Hematopoietic multipotent progenitor cell treated with erythropoietin and hydrocortisone succinate and interleukin-3 and kit ligand, for 6 days (in vitro differentiated cells): ENCODE data around the gene DDIT4.
A peak's percentile ranks its signal among the peaks of the same experiment; 100 is the strongest.

Experiments
- DNase-seq: peaks from one replicate; pipeline ENCODE4 v3.0.0-alpha.2; 2015

Gene DDIT4

GRCh38 chr10:72250666-72251065, 23.1 kb upstream of the DDIT4 start:
- no peak for DNase-seq

GRCh38 chr10:72251635-72252034, 22.1 kb upstream of the DDIT4 start:
- no peak for DNase-seq

- no peak for DNase-seq
These were observed 20.8 kb upstream of the DDIT4 start for GRCh38 chr10:72252972-72253371.

- no peak for DNase-seq
These were observed 20.1 kb upstream of the DDIT4 start for GRCh38 chr10:72253578-72253977.

- DNase-seq, result peak; percentile 88
These were observed 18.7 kb upstream of the DDIT4 start for GRCh38 chr10:72254813-72255568.

GRCh38 chr10:72255977-72256729, 17.6 kb upstream of the DDIT4 start:
- DNase-seq, result no peak

- peak; percentile 81 for DNase-seq
These were observed 16.5 kb upstream of the DDIT4 start for GRCh38 chr10:72257051-72257892.

GRCh38 chr10:72258617-72259016, 15.1 kb upstream of the DDIT4 start:
- no peak for DNase-seq

GRCh38 chr10:72259491-72260238, 14.1 kb upstream of the DDIT4 start:
- no peak for DNase-seq

- peak; percentile 89 for DNase-seq
These were observed 13.3 kb upstream of the DDIT4 start for GRCh38 chr10:72260239-72260975.

GRCh38 chr10:72260976-72261783, 12.5 kb upstream of the DDIT4 start:
- peak; percentile 72 for DNase-seq

- no peak for DNase-seq
These were observed 11.8 kb upstream of the DDIT4 start for GRCh38 chr10:72261784-72262404.

GRCh38 chr10:72263613-72264241, 10.0 kb upstream of the DDIT4 start:
- peak; percentile 45 for DNase-seq

GRCh38 chr10:72264536-72264935, 9.2 kb upstream of the DDIT4 start:
- no peak for DNase-seq

- no peak for DNase-seq
These were observed 8.2 kb upstream of the DDIT4 start for GRCh38 chr10:72265508-72265907.

GRCh38 chr10:72265990-72266865, 7.5 kb upstream of the DDIT4 start:
- no peak for DNase-seq

GRCh38 chr10:72267381-72267780, 6.3 kb upstream of the DDIT4 start:
- no peak for DNase-seq

- no peak for DNase-seq
These were observed 5.8 kb upstream of the DDIT4 start for GRCh38 chr10:72267819-72268399.
